WERI-Rb-1 (cell line): ENCODE data around the gene TBC1D2B.

Experiments
- DNase-seq: peaks from one replicate; pipeline ENCODE4 v3.0.0-alpha.2; 2020
- H3K27ac ChIP-seq: fragments of 250-450 bp; sonication (Bioruptor Pico); 2 replicates; pipeline ENCODE4 v1.5.1; 2020; ENCODE audit warnings: mild to moderate bottlenecking, moderate library complexity
- H3K27me3 ChIP-seq: fragments of 250-450 bp; sonication (Bioruptor Pico); 2 replicates; pipeline ENCODE4 v1.5.1; 2021; ENCODE audit warnings: mild to moderate bottlenecking, low read depth, moderate library complexity; ENCODE audit not compliant: insufficient read depth, severe bottlenecking
- H3K36me3 ChIP-seq: fragments of 250-450 bp; sonication (Bioruptor Pico); 2 replicates; pipeline ENCODE4 v1.5.1; 2020; ENCODE audit warnings: mild to moderate bottlenecking, moderate library complexity
- H3K4me3 ChIP-seq: 2 replicates; pipeline ENCODE4 v1.5.1; 2011; ENCODE audit warnings: low read depth, mild to moderate bottlenecking, control low read depth, low read length
- H3K9me3 ChIP-seq: fragments of 250-450 bp; sonication (Bioruptor Pico); 2 replicates; pipeline ENCODE4 v1.5.1; 2021; ENCODE audit warnings: mild to moderate bottlenecking, moderate library complexity; ENCODE audit not compliant: severe bottlenecking
- TF ChIP-seq, protein P1 (sequence below): IDR thresholded peaks from 2 replicates; pipeline ENCODE4 v1.5.1; 2011; ENCODE audit warnings: low read depth, mild to moderate bottlenecking, control low read depth, inconsistent platforms, low read length

Gene TBC1D2B

GRCh38 chr15:78105476-78106241 is 28.1 kb upstream of the TBC1D2B start:
- DNase-seq, result no peak
- no peak overlapping the region for H3K4me3 ChIP-seq
- TF ChIP-seq, protein P1, sequence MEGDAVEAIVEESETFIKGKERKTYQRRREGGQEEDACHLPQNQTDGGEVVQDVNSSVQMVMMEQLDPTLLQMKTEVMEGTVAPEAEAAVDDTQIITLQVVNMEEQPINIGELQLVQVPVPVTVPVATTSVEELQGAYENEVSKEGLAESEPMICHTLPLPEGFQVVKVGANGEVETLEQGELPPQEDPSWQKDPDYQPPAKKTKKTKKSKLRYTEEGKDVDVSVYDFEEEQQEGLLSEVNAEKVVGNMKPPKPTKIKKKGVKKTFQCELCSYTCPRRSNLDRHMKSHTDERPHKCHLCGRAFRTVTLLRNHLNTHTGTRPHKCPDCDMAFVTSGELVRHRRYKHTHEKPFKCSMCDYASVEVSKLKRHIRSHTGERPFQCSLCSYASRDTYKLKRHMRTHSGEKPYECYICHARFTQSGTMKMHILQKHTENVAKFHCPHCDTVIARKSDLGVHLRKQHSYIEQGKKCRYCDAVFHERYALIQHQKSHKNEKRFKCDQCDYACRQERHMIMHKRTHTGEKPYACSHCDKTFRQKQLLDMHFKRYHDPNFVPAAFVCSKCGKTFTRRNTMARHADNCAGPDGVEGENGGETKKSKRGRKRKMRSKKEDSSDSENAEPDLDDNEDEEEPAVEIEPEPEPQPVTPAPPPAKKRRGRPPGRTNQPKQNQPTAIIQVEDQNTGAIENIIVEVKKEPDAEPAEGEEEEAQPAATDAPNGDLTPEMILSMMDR, result no peak
- H3K27me3 ChIP-seq, result no peaks in the 10 kb centered on the region
- H3K9me3 ChIP-seq, result no peaks in the 10 kb centered on the region
- H3K27ac ChIP-seq, result no peak overlapping the region
- peaks cover 7% of the 10 kb centered on the region for H3K36me3 ChIP-seq

DNA sequence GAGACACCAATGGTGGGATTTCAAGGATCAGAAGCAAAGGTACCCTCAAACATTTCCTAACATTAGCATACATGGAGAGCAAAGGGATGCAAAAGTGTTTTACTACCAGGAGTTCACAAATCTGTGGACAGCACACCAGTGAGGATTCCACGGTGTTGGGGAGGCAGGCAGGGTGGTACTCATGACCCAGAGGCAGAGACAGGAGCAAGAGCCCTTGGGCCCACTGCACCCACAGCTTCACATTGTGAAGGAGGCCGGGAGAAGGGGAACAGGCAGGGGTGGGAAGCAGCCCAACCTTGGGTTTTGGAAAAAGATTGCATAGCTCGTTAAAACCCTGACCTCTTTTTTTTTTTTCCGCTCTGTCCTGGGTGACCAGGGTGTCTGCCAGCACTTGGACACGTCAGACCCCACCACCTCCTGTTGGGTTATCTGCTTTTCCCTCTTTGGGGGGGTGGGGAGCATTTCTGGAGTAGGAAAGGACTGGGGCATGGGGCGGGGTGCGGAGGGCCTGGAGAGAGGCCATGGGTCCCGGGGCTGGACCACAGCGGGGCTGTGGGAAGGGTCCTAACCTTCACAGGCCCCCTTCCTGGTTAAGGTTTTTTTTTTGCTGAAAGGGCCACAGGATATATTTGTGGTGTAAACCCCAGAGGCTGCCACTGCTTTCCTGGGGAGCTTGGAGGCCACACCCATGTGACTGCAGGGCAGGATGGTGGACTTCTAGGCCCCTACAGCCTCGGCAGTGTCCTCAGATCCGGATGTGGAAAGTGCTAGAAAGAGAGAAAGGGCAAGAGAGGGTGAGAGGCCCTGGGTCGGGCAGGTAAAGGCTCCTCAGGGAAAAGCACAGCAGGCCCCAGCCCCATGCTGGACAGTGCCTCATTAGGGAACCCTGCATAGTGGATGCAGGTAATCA is 27.3 kb upstream of the TBC1D2B start:
- Histone ChIP-seq H3K9me3 (no peaks in the 10 kb centered on the region), H3K4me3 (no peak overlapping the region), H3K27me3 (no peaks in the 10 kb centered on the region), H3K36me3 (peaks cover 2% of the 10 kb centered on the region; the same call in 1 of the 2 replicates), H3K27ac (no peak overlapping the region)
- TF ChIP-seq, protein P1, result no peak
- DNase-seq, result no peak

- DNase-seq, result no peak
- Histone ChIP-seq H3K27me3 (no peaks in the 10 kb centered on the region), H3K4me3 (no peak overlapping the region), H3K9me3 (no peaks in the 10 kb centered on the region), H3K27ac (no peak overlapping the region), H3K36me3 (peaks cover 2% of the 10 kb centered on the region; the same call in 1 of the 2 replicates)
- TF ChIP-seq, protein P1, result no peak
Observed at GRCh38 chr15:78104119-78104479, 26.6 kb upstream of the TBC1D2B start.

DNA sequence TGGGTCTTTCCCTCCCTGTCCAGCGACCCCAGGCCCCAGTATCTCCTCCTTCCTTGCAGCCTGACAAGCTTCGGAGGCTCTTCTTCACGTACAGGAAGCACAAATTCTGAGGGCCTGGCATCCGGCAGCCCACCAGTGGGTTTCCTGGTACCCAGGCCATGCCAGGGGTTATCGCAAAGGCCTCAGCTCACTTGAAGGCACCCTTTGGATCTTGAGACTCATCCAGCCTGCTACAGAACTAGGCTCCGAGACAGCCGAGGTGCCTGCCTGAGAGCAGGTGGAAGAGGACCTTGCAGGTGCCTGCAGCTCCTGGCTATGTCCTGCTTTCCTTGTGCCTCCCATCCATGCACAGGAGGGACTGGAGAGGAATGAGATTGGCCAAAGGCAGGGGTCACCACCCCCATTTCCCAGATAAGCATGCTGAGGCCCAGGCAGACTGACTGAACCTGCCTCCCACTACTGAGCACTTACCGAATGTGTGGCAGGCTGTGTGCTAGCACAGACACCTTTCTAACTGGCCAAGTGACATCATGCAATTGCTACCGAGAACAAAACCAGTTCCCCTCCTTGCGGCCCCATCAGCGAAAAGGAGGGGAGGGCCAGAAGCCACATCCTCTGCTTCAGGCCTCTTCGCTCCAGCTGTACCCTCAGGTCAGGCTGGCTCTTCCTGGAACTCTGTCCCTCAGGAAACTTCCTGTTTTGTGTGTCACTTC is 26.1 kb upstream of the TBC1D2B start:
- Histone ChIP-seq H3K27me3 (no peaks in the 10 kb centered on the region), H3K27ac (no peak overlapping the region), H3K9me3 (no peaks in the 10 kb centered on the region), H3K4me3 (no peak overlapping the region), H3K36me3 (peaks cover 2% of the 10 kb centered on the region; the same call in 1 of the 2 replicates)
- no peak for DNase-seq
- TF ChIP-seq, protein P1, result no peak

DNA sequence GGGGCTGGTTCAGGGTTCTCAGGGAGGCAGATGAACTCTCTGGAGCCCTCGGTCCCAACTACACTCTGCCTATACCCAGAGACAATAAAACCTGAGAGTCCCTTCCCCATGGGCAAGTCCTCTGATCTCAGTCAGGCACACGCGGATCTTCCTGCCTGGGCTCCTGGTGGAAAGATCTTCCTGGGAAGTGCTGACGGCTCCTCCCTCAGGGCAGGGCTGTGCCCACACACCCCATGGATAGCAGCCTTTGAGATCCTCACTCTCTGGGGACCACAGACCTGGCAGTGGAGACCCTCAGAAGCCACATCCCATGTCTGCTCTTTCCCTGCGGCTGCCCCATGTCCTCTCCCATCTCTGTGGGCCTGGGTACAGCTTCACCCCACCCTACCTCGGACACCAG is 25.2 kb upstream of the TBC1D2B start:
- TF ChIP-seq, protein P1, result no peak
- no peak for DNase-seq
- Histone ChIP-seq H3K36me3 (peaks cover under 1% of the 10 kb centered on the region; the same call in 1 of the 2 replicates), H3K27ac (no peak overlapping the region), H3K27me3 (no peaks in the 10 kb centered on the region), H3K9me3 (no peaks in the 10 kb centered on the region), H3K4me3 (no peak overlapping the region)
